ENCODE results near the gene CUL5.
"Not testable (repeated sequence)": the region's sequence is repeated elsewhere in the genome, so short reads cannot be mapped to it uniquely, and the experiment has no call there.

CUL5 gene

GRCh38 chr11:108117746-108118371 lies 109.2 kb downstream of the CUL5 start:
- peak; percentile 3 to 76 for DNase-seq

- DNase-seq: not testable (repeated sequence)
Observed at GRCh38 chr11:108120936-108121273, 112.2 kb downstream of the CUL5 start.

GRCh38 chr11:108121274-108122155 lies 112.8 kb downstream of the CUL5 start, which contains the start of gene ACAT1:
Gene ACAT1 (plus strand): TSS chr11:108121567. CDS start chr11:108121607, 40 bp downstream.
- DNase-seq: peak; percentile 78 to 92

- DNase-seq: peak; percentile 41 to 61
Observed at GRCh38 chr11:108122166-108122628, 113.5 kb downstream of the CUL5 start.

- no peak for DNase-seq
Observed at GRCh38 chr11:108125096-108125495, 116.4 kb downstream of the CUL5 start.

GRCh38 chr11:108128772-108129171 lies 120.1 kb downstream of the CUL5 start:
- no peak for DNase-seq

- no peak for DNase-seq
Observed at GRCh38 chr11:108131993-108132392, 123.3 kb downstream of the CUL5 start.

- DNase-seq: not testable (repeated sequence)
Observed at GRCh38 chr11:108132993-108133538, 124.4 kb downstream of the CUL5 start.

GRCh38 chr11:108135845-108136544 lies 127.3 kb downstream of the CUL5 start:
- no peak for DNase-seq

- DNase-seq: no peak
Observed at GRCh38 chr11:108137212-108137611, 128.5 kb downstream of the CUL5 start.

- no peak for DNase-seq
Observed at GRCh38 chr11:108142304-108142703, 133.6 kb downstream of the CUL5 start.

GRCh38 chr11:108144615-108145014 lies 135.9 kb downstream of the CUL5 start:
- no peak for DNase-seq

GRCh38 chr11:108147150-108147549 lies 138.5 kb downstream of the CUL5 start:
- no peak for DNase-seq

- no peak for DNase-seq
Observed at GRCh38 chr11:108148556-108148955, 139.9 kb downstream of the CUL5 start.

GRCh38 chr11:108154591-108154990 lies 145.9 kb downstream of the CUL5 start:
- DNase-seq: no peak
